Right lobe of liver (tissue), 6 donors: ENCODE data around the gene UNC13D. TPM values are rescaled to one million over a fixed set of nuclear protein-coding genes. Genes with fewer than 3 reads are reported as not detected.
A peak's percentile ranks its signal among the peaks of the same experiment; 100 is the strongest.

Experiments
- ATAC-seq, 4 donors: fragments of 200-7000 bp; cut with Tn5 transposase; one replicate each; pipeline ENCODE4 v1.9.1; 2020; ENCODE audit warnings: mild to moderate bottlenecking in 4 of 4, moderate library complexity in 4 of 4
- DNase-seq, 3 donors: peaks; one replicate each; pipeline ENCODE4 v3.0.0-alpha.2; 2020
- H3K27ac ChIP-seq, 3 donors: fragments of 200-600 bp; one replicate each; pipeline ENCODE4 v1.8.0; 2022
- H3K27me3 ChIP-seq, 2 donors: fragments of 200-600 bp; one replicate each; pipeline ENCODE4 v1.8.0; 2022
- H3K36me3 ChIP-seq, 4 donors: fragments of 200-600 bp; sonication (generic) in 1 of 4; one replicate each; pipeline versions ENCODE4 v1.5.1 to v1.8.0; 2017 to 2022; ENCODE audit warnings: control low read depth in 1 of 4
- H3K4me1 ChIP-seq, 4 donors: fragments of 200-600 bp; sonication (generic) in 1 of 4; one replicate each; pipeline versions ENCODE4 v1.5.1 to v1.8.0; 2017 to 2022; ENCODE audit warnings: control low read depth in 1 of 4
- H3K4me3 ChIP-seq, 3 donors: fragments of 200-600 bp; one replicate each; pipeline ENCODE4 v1.8.0; 2022
- H3K9me3 ChIP-seq, 4 donors: fragments of 200-600 bp; sonication (generic) in 1 of 4; one replicate each; pipeline versions ENCODE4 v1.5.1 to v1.8.0; 2017 to 2022; ENCODE audit warnings: control low read depth in 1 of 4
- POLR2A ChIP-seq: fragments of 450-650 bp; IDR thresholded peaks from one replicate; pipeline ENCODE4 v1.6.1; 2017; ENCODE audit warnings: antibody characterized with exemption, mild to moderate bottlenecking
- WGBS: methylation state at CpG from one replicate; pipeline ENCODE4 v1.1.6; 2018; ENCODE audit warnings: low coverage, low lambda C conversion rate; ENCODE audit not compliant: insufficient coverage; ENCODE audit errors: missing lambda C conversion rate; 5-methylcytosine and 5-hydroxymethylcytosine counted together
- intact Hi-C, 2 donors: fragments of 100-400 bp; cut with DNase I; formaldehyde crosslinking; loops; one replicate each; pipeline versions ENCODE4 v1.11.2 to v1.14.1; 2022
- total RNA-seq, 6 experiments: library from RNA; depleted of rRNA in 2 of 6; stranded (reverse); fragments of >200 nt in 2 of 6; fragmentation: NEBNext Ultra II Directional in 3 of 6; extraction: Animal tissue kit (Norgen Biotek cat#: 25700) in 3 of 6; gene quantifications; one replicate each; pipeline versions ENCODE4 v1.1.0 to v1.2.4, GENCODE V29; 2016 to 2023
- TF ChIP-seq, protein P1 (sequence below), 4 donors: fragments of 200-600 bp in 3 of 4; fragments of 450-650 bp in 1 of 4; IDR thresholded peaks; one replicate each; pipeline versions ENCODE4 v1.5.1 to v1.8.0; 2016 to 2022; ENCODE audit warnings: antibody characterized with exemption in 4 of 4, mild to moderate bottlenecking in 2 of 4
- donor health status: DM: no; HTN: yes; CAD: no.
- donor health status: DM: no; HTN: no; CAD: no.
- donor health status: DM: no; HTN: no; CAD: no.
- donor health status: DM: no; HTN: yes; CAD: no.
- donor health status: DM: no; HTN: yes; CAD: no.

The UNC13D gene
- total RNA-seq, 6 experiments from 2014 or later = 3.4 to 12.5 (median 10.7) TPM

DNA sequence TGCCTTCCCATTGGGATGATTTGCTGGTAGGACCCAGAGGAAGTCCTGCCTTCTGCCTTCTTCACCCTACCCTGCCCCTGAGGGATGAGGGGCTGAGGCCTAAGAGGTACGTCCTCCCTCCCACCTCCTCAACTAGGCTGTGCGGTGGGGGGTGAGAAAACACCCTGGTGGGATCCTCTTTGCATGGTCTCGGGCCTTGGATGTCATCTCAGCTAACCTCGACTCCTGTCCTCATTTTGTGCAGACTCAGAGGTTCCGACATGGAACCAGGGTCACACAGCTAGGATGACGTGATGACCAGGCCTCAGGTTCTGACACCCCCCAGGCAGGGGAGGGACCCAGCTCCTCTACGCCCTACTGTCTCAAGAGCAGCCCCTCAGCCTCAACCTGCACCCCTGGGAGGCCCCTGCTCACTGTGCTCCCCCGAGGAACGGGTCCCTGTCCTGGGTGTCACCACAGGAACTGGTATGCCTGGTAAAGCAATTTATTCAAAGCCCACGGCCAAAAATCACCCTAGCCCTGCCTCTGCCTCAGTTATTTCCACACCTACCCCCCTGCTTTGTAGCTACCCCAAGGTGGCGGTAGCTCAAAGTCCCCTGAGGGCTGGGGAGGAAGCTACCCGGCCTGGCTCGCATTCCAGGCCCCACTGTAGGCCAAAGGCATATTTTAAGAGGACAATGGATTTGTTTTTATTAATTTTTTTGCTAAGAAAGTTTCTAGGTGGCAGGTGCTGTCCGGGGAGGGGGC lies 17.5 kb downstream of the UNC13D start:
- H3K36me3 ChIP-seq = peaks cover 0 to 34% (median 0%) of the 10 kb centered on the region in 4 donors
- H3K4me1 ChIP-seq = peaks cover 0 to 22% (median 0%) of the 10 kb centered on the region in 4 donors
- H3K4me3 ChIP-seq = no peak overlapping the region
- H3K27me3 ChIP-seq = no peaks in the 10 kb centered on the region
- ATAC-seq (no peak), DNase-seq (peak in 1 of 3 donors; percentile 15)
- intact Hi-C loops = loop anchor here in 1 of 2 donors (10.0 kb wide), 1 partner anchor 72 kb away; no protein-coding TSS in a partner anchor
- 60% methylated on average over 2 of the region's 14 CpGs for WGBS
- TF ChIP-seq, protein P1, sequence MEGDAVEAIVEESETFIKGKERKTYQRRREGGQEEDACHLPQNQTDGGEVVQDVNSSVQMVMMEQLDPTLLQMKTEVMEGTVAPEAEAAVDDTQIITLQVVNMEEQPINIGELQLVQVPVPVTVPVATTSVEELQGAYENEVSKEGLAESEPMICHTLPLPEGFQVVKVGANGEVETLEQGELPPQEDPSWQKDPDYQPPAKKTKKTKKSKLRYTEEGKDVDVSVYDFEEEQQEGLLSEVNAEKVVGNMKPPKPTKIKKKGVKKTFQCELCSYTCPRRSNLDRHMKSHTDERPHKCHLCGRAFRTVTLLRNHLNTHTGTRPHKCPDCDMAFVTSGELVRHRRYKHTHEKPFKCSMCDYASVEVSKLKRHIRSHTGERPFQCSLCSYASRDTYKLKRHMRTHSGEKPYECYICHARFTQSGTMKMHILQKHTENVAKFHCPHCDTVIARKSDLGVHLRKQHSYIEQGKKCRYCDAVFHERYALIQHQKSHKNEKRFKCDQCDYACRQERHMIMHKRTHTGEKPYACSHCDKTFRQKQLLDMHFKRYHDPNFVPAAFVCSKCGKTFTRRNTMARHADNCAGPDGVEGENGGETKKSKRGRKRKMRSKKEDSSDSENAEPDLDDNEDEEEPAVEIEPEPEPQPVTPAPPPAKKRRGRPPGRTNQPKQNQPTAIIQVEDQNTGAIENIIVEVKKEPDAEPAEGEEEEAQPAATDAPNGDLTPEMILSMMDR (IDR thresholded peaks at IDR 0.05) = no peak
- no peak for TF ChIP-seq POLR2A
- H3K27ac ChIP-seq = peak overlapping the region in 2 of 3 donors; percentile 31 to 46
- no peaks in the 10 kb centered on the region for H3K9me3 ChIP-seq

DNA sequence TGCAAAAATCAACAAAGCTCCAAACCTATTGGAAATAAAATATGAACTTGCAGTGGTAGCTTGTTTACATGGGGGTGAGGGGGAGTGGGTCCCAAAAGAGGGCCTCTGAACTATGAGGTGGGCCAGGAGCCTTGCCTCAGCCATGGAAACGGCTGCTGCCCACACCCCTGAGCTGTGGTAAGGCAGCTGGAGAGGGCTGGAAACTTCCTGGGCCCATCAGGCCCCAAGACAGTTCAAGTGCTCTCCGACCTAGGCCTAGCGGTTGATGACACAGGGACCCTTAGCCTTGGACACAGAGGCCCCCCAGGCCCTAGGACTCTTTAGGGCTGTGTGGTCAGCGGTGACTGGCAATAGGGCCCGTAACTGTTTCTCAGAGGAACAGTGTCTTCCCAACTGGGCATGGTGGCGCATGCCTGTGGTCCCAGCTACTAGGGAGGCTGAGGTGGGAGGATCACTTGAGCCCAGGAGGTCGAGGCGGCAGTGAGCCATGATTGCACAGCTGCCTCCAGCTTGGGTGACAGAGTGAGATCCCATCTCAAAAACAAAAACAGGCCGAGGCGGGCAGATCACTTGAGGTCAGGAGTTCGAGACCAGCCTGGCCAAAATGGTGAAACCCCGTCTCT lies 18.3 kb downstream of the UNC13D start:
- no peak for ATAC-seq
- H3K27ac ChIP-seq = no peak overlapping the region
- intact Hi-C loops = loop anchor here in 1 of 2 donors (10.0 kb wide), 1 partner anchor 71 kb away; no protein-coding TSS in a partner anchor

GRCh38 chr17:75825149-75825552 lies 19.1 kb downstream of the UNC13D start:
- peaks cover 0 to 22% (median 0%) of the 10 kb centered on the region in 4 donors for H3K4me1 ChIP-seq
- no peaks in the 10 kb centered on the region for H3K27me3 ChIP-seq
- no peak overlapping the region for H3K27ac ChIP-seq
- H3K9me3 ChIP-seq = no peaks in the 10 kb centered on the region
- TF ChIP-seq, protein P1 (IDR thresholded peaks at IDR 0.05) = no peak
- no peak for TF ChIP-seq POLR2A
- no peak for DNase-seq
- no peak overlapping the region for H3K4me3 ChIP-seq
- H3K36me3 ChIP-seq = peaks cover 0 to 30% (median 2%) of the 10 kb centered on the region in 4 donors
- 66% methylated on average over 2 of the region's 13 CpGs for WGBS
- ATAC-seq = no peak
- intact Hi-C loops = loop anchor here in 1 of 2 donors (10.0 kb wide), 1 partner anchor 70 kb away; no protein-coding TSS in a partner anchor

More for the DNA sequence above, 18.3 kb downstream of the UNC13D start:
- H3K4me1 ChIP-seq = peaks cover 0 to 22% (median 0%) of the 10 kb centered on the region in 4 donors
- TF ChIP-seq, protein P1 (IDR thresholded peaks at IDR 0.05) = no peak
- no peak for TF ChIP-seq POLR2A
- H3K27me3 ChIP-seq = no peaks in the 10 kb centered on the region
- no peak overlapping the region for H3K4me3 ChIP-seq
- H3K36me3 ChIP-seq = peaks cover 0 to 36% (median 1%) of the 10 kb centered on the region in 4 donors
- no peaks in the 10 kb centered on the region for H3K9me3 ChIP-seq
- no CpG with 5 or more reads among the region's 12 CpGs for WGBS
- DNase-seq = peak in 1 of 3 donors; percentile 9

DNA sequence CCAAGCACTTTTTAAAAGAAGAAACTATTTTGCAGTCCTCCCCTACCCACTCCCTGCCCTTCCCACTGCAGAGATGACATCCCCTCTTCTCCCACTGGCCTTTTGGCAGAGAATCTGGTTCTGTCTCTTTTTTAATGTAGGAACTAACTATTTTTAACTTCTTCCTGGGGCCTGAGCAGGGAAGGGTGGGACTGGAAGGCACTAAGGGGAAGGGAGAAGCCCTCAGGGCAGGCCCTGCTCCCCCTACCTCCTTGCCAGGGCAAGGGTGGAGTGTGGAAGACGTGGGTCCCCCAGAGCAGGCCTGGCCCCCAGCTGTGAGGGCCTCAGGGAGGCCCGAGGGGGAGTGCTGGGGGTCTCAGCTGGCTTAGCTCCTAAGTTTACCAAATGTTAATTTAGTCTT lies 19.5 kb downstream of the UNC13D start:
- Histone ChIP-seq H3K27ac (no peak overlapping the region), H3K9me3 (no peaks in the 10 kb centered on the region), H3K4me3 (no peak overlapping the region), H3K36me3 (peaks cover 0 to 30% (median 3%) of the 10 kb centered on the region in 4 donors), H3K27me3 (no peaks in the 10 kb centered on the region), H3K4me1 (peaks cover 0 to 22% (median 0%) of the 10 kb centered on the region in 4 donors)
- intact Hi-C loops = loop anchor here in 1 of 2 donors (10.0 kb wide), 1 partner anchor 70 kb away; no protein-coding TSS in a partner anchor
- TF ChIP-seq POLR2A = no peak
- TF ChIP-seq, protein P1 (IDR thresholded peaks at IDR 0.05) = no peak
- DNase-seq (no peak), ATAC-seq (no peak)
- no CpG with 5 or more reads among the region's 2 CpGs for WGBS
